Esophagus muscularis mucosa (tissue), 4 donors: ENCODE measurements around the gene LCMT2.

ENCODE experiments used
- EP300 ChIP-seq: sonication (generic); formaldehyde crosslinking; IDR thresholded peaks from one replicate; pipeline ENCODE4 v1.6.1; 2017; ENCODE audit warnings: antibody characterized with exemption
- POLR2A ChIP-seq: fragments of 450-650 bp; IDR thresholded peaks from one replicate; pipeline ENCODE4 v1.6.1; 2017; ENCODE audit warnings: antibody characterized with exemption, moderate library complexity, mild to moderate bottlenecking, low read depth
- TF ChIP-seq, protein P1 (sequence below), 3 experiments: fragments of 200-600 bp in 2 of 3; fragments of 450-650 bp in 1 of 3; sonication (generic) in 2 of 3; IDR thresholded peaks; one replicate each; pipeline ENCODE4 v1.5.1; 2017 to 2019; ENCODE audit warnings: antibody characterized with exemption in 3 of 3, mild to moderate bottlenecking in 2 of 3, moderate library complexity in 1 of 3

DNA sequence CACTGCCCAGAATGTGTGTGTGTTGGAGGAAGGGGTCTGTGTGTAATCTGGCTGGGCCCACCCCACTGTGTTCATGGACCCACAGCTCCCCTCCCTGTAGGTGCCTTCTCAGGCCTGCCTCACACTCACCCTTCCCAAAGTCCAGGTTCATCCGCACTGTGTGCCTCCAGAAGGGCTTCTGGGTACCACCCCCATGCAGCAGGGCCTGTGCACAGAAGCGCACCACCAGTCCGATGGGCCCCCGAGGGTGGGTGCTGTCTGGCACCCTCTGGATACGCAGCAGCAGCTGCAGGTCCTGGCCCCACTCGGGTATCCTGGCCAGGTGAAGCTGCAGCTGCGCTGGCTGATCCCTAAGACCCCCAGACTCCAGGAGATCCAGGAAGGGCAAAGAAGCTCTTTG, 50.9 kb downstream of the LCMT2 start:
- TF ChIP-seq, protein P1, sequence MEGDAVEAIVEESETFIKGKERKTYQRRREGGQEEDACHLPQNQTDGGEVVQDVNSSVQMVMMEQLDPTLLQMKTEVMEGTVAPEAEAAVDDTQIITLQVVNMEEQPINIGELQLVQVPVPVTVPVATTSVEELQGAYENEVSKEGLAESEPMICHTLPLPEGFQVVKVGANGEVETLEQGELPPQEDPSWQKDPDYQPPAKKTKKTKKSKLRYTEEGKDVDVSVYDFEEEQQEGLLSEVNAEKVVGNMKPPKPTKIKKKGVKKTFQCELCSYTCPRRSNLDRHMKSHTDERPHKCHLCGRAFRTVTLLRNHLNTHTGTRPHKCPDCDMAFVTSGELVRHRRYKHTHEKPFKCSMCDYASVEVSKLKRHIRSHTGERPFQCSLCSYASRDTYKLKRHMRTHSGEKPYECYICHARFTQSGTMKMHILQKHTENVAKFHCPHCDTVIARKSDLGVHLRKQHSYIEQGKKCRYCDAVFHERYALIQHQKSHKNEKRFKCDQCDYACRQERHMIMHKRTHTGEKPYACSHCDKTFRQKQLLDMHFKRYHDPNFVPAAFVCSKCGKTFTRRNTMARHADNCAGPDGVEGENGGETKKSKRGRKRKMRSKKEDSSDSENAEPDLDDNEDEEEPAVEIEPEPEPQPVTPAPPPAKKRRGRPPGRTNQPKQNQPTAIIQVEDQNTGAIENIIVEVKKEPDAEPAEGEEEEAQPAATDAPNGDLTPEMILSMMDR (IDR thresholded peaks at IDR 0.05), result no peak
- no peak for TF ChIP-seq EP300
- no peak for TF ChIP-seq POLR2A
